Sigmoid colon (tissue), 7 donors: ENCODE data around the gene PRMT9. TPM values are rescaled to one million over a fixed set of nuclear protein-coding genes. Genes with fewer than 3 reads are reported as not detected.

Experiments
- DNase-seq: peaks from one replicate; pipeline ENCODE4 v3.0.0-alpha.2; 2019
- H3K27ac ChIP-seq, 4 donors: fragments of 200-600 bp; sonication (generic); one replicate each; pipeline ENCODE4 v1.5.1; 2016 to 2019; ENCODE audit warnings: mild to moderate bottlenecking in 1 of 4
- H3K27me3 ChIP-seq, 3 donors: fragments of 200-600 bp; sonication (generic); one replicate each; pipeline ENCODE4 v1.5.1; 2019; ENCODE audit warnings: mild to moderate bottlenecking in 1 of 3
- H3K36me3 ChIP-seq, 4 donors: fragments of 200-600 bp; sonication (generic); one replicate each; pipeline ENCODE4 v1.5.1; 2016 to 2019
- H3K4me1 ChIP-seq, 4 donors: fragments of 200-600 bp; sonication (generic); one replicate each; pipeline ENCODE4 v1.5.1; 2017 to 2019
- H3K4me3 ChIP-seq, 4 donors: fragments of 200-600 bp; sonication (generic); one replicate each; pipeline ENCODE4 v1.5.1; 2017 to 2019; ENCODE audit warnings: mild to moderate bottlenecking in 2 of 4, moderate library complexity in 1 of 4
- H3K9me3 ChIP-seq, 4 donors: fragments of 200-600 bp in 3 of 4; sonication (generic) in 3 of 4; one replicate each; pipeline versions ENCODE4 v1.5.1 to v1.6.1; 2013 to 2019
- EP300 ChIP-seq, 4 donors: sonication (generic); formaldehyde crosslinking; IDR thresholded peaks; one replicate each; pipeline ENCODE4 v1.6.1; 2017; ENCODE audit warnings: antibody characterized with exemption in 4 of 4
- POLR2A ChIP-seq, 2 donors: fragments of 450-650 bp; IDR thresholded peaks; one replicate each; pipeline ENCODE4 v1.6.1; 2016; ENCODE audit warnings: antibody characterized with exemption in 2 of 2, mild to moderate bottlenecking in 2 of 2, moderate library complexity in 2 of 2
- POLR2AphosphoS5 ChIP-seq, 4 donors: sonication (generic); formaldehyde crosslinking; IDR thresholded peaks; one replicate each; pipeline ENCODE4 v1.6.1; 2017; ENCODE audit warnings: antibody characterized with exemption in 4 of 4
- WGBS, 2 donors: extraction: QIAGEN DNeasy Blood & Tissue Kit; methylation state at CpG; one replicate each; pipeline ENCODE4 v1.1.7; 2013; 5-methylcytosine and 5-hydroxymethylcytosine counted together
- intact Hi-C: fragments of 100-400 bp; cut with DNase I; formaldehyde crosslinking; loops from one replicate; pipeline ENCODE4 v1.15.1; 2023
- polyA plus RNA-seq, 3 donors: library from polyadenylated mRNA; stranded (reverse); fragments of 200-250 nt; gene quantifications; one replicate each; pipeline ENCODE4 v1.2.3, GENCODE V29; 2013
- total RNA-seq, 4 donors: library from RNA; depleted of rRNA; stranded (reverse); fragments of >200 nt; gene quantifications; one replicate each; pipeline ENCODE4 v1.1.0, GENCODE V29; 2016
- TF ChIP-seq, protein P1 (sequence below), 4 experiments: fragments of 450-650 bp in 3 of 4; fragments of 200-600 bp in 1 of 4; IDR thresholded peaks; one replicate each; pipeline ENCODE4 v1.5.1; 2016 to 2019; ENCODE audit warnings: antibody characterized with exemption in 4 of 4, mild to moderate bottlenecking in 3 of 4, moderate library complexity in 2 of 4
- donor health status: healthy with polysubstance abuse.
- donor health status: Bipolar disorder and iron deficiency.
- donor health status: healthy.

The PRMT9 gene
- total and polyA plus RNA-seq, 7 donors = 1.8 to 10.7 (median 7.1) TPM

DNA sequence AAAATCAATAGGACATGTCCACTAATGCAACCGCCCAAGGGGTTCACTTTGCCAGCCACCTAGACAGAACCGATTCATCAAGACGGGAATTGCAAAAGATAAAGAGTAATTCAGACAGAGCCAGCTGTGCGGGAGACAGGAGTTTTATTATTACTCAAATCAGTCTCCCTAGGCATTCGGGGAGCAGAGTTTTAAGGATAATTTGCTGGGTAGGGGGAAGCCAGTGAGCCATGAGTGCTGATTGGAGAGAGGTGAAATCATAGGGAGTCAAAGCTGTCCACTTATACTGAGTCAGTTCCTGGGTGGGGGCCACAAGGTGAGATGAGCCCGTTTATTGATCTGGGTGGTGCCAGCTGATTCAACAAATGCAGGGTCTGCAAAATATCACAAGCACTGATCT lies 58.2 kb downstream of the PRMT9 start:
- Histone ChIP-seq H3K27ac (no peak overlapping the region), H3K4me3 (no peak overlapping the region), H3K4me1 (peaks cover 0 to 14% (median 12%) of the 10 kb centered on the region in 4 donors), H3K9me3 (no peaks in the 10 kb centered on the region), H3K36me3 (peaks cover 0 to 78% (median 19%) of the 10 kb centered on the region in 4 donors), H3K27me3 (no peaks in the 10 kb centered on the region)
- TF ChIP-seq, protein P1, sequence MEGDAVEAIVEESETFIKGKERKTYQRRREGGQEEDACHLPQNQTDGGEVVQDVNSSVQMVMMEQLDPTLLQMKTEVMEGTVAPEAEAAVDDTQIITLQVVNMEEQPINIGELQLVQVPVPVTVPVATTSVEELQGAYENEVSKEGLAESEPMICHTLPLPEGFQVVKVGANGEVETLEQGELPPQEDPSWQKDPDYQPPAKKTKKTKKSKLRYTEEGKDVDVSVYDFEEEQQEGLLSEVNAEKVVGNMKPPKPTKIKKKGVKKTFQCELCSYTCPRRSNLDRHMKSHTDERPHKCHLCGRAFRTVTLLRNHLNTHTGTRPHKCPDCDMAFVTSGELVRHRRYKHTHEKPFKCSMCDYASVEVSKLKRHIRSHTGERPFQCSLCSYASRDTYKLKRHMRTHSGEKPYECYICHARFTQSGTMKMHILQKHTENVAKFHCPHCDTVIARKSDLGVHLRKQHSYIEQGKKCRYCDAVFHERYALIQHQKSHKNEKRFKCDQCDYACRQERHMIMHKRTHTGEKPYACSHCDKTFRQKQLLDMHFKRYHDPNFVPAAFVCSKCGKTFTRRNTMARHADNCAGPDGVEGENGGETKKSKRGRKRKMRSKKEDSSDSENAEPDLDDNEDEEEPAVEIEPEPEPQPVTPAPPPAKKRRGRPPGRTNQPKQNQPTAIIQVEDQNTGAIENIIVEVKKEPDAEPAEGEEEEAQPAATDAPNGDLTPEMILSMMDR (IDR thresholded peaks at IDR 0.05) = no peak
- TF ChIP-seq POLR2AphosphoS5 (IDR thresholded peaks at IDR 0.05) = no peak
- TF ChIP-seq EP300 (IDR thresholded peaks at IDR 0.05) = no peak
- TF ChIP-seq POLR2A (IDR thresholded peaks at IDR 0.05) = no peak
- DNase-seq = no peak
- intact Hi-C loops = no loop called here
- 89 to 93% methylated on average over 6 of the region's 6 CpGs for WGBS, 2 donors

- no peaks in the 10 kb centered on the region for H3K27me3 ChIP-seq
- DNase-seq = no peak
- peaks cover 0 to 28% (median 6%) of the 10 kb centered on the region in 4 donors for H3K36me3 ChIP-seq
- H3K4me1 ChIP-seq = peaks cover 0 to 45% (median 39%) of the 10 kb centered on the region in 4 donors
- H3K9me3 ChIP-seq = no peaks in the 10 kb centered on the region
- 41 to 64% methylated on average over 2 of the region's 2 CpGs for WGBS, 2 donors
- intact Hi-C loops = no loop called here
- no peak overlapping the region for H3K4me3 ChIP-seq
- no peak overlapping the region for H3K27ac ChIP-seq
- no peak for TF ChIP-seq POLR2AphosphoS5 (IDR thresholded peaks at IDR 0.05)
- no peak for TF ChIP-seq POLR2A (IDR thresholded peaks at IDR 0.05)
- TF ChIP-seq EP300 (IDR thresholded peaks at IDR 0.05) = no peak
- TF ChIP-seq, protein P1 (IDR thresholded peaks at IDR 0.05) = no peak
Observed at GRCh38 chr4:147620315-147620714, 63.6 kb downstream of the PRMT9 start.

GRCh38 chr4:147617841-147618691 lies 65.9 kb downstream of the PRMT9 start:
- peaks cover 0 to 45% (median 39%) of the 10 kb centered on the region in 4 donors for H3K4me1 ChIP-seq

GRCh38 chr4:147617173-147617840 lies 66.7 kb downstream of the PRMT9 start, which contains the start of gene TMEM184C:
Gene TMEM184C, plus strand, starts transcription at chr4:147617397. Its CDS starts 560 bp downstream, at chr4:147617957.
- TF ChIP-seq, protein P1 (IDR thresholded peaks at IDR 0.05) = peak in 3 of 4 experiments; percentile 10 to 30 (median 18)
- TF ChIP-seq EP300 (IDR thresholded peaks at IDR 0.05) (no peak), POLR2AphosphoS5 (IDR thresholded peaks at IDR 0.05) (peak; percentile 80 to 82 (median 80)), POLR2A (IDR thresholded peaks at IDR 0.05) (peak in 1 of 2 donors; percentile 54)
- 1% methylated on average over 37 of the region's 37 CpGs for WGBS, 2 donors
- peak; percentile 99 for DNase-seq
- intact Hi-C loops = loop anchor here (5.0 kb wide), 1 partner anchor 250 kb away; no protein-coding TSS in a partner anchor
- no peaks in the 10 kb centered on the region for H3K27me3 ChIP-seq
- H3K4me3 ChIP-seq = peak within 1 kb of the TSS; percentile 64 to 78 (median 68)
- no peaks in the 10 kb centered on the region for H3K9me3 ChIP-seq
- peaks cover 0 to 3% (median 0%) of the 10 kb centered on the region in 4 donors for H3K36me3 ChIP-seq
- H3K4me1 ChIP-seq = peaks cover 0 to 45% (median 39%) of the 10 kb centered on the region in 4 donors
- H3K27ac ChIP-seq = peak within 1 kb of the TSS; percentile 70 to 82 (median 80)

More at GRCh38 chr4:147617841-147618691, 65.9 kb downstream of the PRMT9 start:
- peaks cover 0 to 7% (median 2%) of the 10 kb centered on the region in 4 donors for H3K36me3 ChIP-seq
- H3K4me3 ChIP-seq = peak overlapping the region; percentile 64 to 78 (median 68)
- peak overlapping the region; percentile 70 to 82 (median 80) for H3K27ac ChIP-seq
- H3K27me3 ChIP-seq = no peaks in the 10 kb centered on the region
- intact Hi-C loops = loop anchor here (5.0 kb wide), 1 partner anchor 249 kb away; no protein-coding TSS in a partner anchor
- TF ChIP-seq POLR2A (IDR thresholded peaks at IDR 0.05) = no peak
- TF ChIP-seq EP300 (IDR thresholded peaks at IDR 0.05) = no peak
- TF ChIP-seq, protein P1 (IDR thresholded peaks at IDR 0.05) = no peak
- TF ChIP-seq POLR2AphosphoS5 (IDR thresholded peaks at IDR 0.05) = no peak
- no peak for DNase-seq
- 4 to 11% methylated on average over 17 of the region's 17 CpGs for WGBS, 2 donors
- H3K9me3 ChIP-seq = no peaks in the 10 kb centered on the region
